ENCODE results near the gene BMPR1A. TPM values are rescaled to one million over a fixed set of nuclear protein-coding genes. Genes with fewer than 3 reads are reported as not detected.
A peak's percentile ranks its signal among the peaks of the same experiment; 100 is the strongest.

Gene BMPR1A
- total and polyA plus RNA-seq, 2 of the 13 experiments (the other 11 are each of a cell fraction or from before 2014, with no cell fraction given): 17.8 to 44.2 TPM

DNA sequence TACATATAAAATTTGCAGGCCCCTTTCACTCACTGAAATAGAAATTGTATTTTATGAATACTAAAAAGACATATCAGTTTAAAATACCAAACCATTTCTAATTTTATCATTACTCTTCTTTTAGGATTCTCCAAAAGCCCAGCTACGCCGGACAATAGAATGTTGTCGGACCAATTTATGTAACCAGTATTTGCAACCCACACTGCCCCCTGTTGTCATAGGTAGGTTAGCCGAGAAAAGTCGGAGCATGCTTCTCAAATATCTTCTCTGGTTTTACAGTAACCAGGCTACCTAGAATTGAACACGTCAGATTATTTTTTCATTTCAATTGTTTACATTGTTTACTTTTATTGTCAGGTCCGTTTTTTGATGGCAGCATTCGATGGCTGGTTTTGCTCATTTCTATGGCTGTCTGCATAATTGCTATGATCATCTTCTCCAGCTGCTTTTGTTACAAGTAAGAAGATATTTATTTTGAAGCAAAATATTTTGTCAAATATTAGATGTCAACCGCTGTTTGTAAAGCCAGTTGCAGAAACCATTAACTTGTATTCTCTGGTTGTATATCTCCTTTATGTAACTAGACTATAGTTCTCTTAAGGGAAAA lies 143.4 kb downstream of the BMPR1A start (continued):
- TF ChIP-seq SAFB2 (CRISPR knock-in tag; IDR thresholded peaks at IDR 0.05; ENCODE audit: borderline replicate concordance, low read depth) (no peak), ZNF503 (CRISPR knock-in tag; IDR thresholded peaks at IDR 0.05) (no peak), TCF7 (IDR thresholded peaks at IDR 0.05; ENCODE audit: low read depth) (no peak), ZNF24 (IDR thresholded peaks at IDR 0.05) (no peak), RAD21 (CRISPR knock-in tag; IDR thresholded peaks at IDR 0.05) (peak; percentile 53), ZKSCAN8 (CRISPR knock-in tag; IDR thresholded peaks at IDR 0.05; ENCODE audit: borderline replicate concordance) (no peak), ZNF326 (CRISPR knock-in tag; IDR thresholded peaks at IDR 0.05; ENCODE audit: borderline replicate concordance) (no peak), AHR (CRISPR knock-in tag; IDR thresholded peaks at IDR 0.05) (no peak), ZFP36L1 (CRISPR knock-in tag; IDR thresholded peaks at IDR 0.05) (no peak), CTCF (CRISPR knock-in tag; IDR thresholded peaks at IDR 0.05) (peak; percentile 75), SMC3 (IDR thresholded peaks at IDR 0.05; ENCODE audit: low read length) (peak; percentile 73), MEF2D (CRISPR knock-in tag; IDR thresholded peaks at IDR 0.05) (no peak), ZFAT (CRISPR knock-in tag; conservative IDR thresholded peaks at IDR 0.05) (no peak), ZNF83 (CRISPR knock-in tag; IDR thresholded peaks at IDR 0.05; ENCODE audit: borderline replicate concordance) (no peak), SP5 (CRISPR knock-in tag; IDR thresholded peaks at IDR 0.05; ENCODE audit: borderline replicate concordance, low read depth) (no peak), YY1 (IDR thresholded peaks at IDR 0.05; ENCODE audit: insufficient read depth, insufficient replicate concordance, low read depth, low read length) (no peak), ZNF879 (CRISPR knock-in tag; IDR thresholded peaks at IDR 0.05) (no peak), TRIM24 (CRISPR knock-in tag; IDR thresholded peaks at IDR 0.05) (no peak), PITX1 (CRISPR knock-in tag; IDR thresholded peaks at IDR 0.05) (no peak)
- TF ChIP-seq, protein P1, sequence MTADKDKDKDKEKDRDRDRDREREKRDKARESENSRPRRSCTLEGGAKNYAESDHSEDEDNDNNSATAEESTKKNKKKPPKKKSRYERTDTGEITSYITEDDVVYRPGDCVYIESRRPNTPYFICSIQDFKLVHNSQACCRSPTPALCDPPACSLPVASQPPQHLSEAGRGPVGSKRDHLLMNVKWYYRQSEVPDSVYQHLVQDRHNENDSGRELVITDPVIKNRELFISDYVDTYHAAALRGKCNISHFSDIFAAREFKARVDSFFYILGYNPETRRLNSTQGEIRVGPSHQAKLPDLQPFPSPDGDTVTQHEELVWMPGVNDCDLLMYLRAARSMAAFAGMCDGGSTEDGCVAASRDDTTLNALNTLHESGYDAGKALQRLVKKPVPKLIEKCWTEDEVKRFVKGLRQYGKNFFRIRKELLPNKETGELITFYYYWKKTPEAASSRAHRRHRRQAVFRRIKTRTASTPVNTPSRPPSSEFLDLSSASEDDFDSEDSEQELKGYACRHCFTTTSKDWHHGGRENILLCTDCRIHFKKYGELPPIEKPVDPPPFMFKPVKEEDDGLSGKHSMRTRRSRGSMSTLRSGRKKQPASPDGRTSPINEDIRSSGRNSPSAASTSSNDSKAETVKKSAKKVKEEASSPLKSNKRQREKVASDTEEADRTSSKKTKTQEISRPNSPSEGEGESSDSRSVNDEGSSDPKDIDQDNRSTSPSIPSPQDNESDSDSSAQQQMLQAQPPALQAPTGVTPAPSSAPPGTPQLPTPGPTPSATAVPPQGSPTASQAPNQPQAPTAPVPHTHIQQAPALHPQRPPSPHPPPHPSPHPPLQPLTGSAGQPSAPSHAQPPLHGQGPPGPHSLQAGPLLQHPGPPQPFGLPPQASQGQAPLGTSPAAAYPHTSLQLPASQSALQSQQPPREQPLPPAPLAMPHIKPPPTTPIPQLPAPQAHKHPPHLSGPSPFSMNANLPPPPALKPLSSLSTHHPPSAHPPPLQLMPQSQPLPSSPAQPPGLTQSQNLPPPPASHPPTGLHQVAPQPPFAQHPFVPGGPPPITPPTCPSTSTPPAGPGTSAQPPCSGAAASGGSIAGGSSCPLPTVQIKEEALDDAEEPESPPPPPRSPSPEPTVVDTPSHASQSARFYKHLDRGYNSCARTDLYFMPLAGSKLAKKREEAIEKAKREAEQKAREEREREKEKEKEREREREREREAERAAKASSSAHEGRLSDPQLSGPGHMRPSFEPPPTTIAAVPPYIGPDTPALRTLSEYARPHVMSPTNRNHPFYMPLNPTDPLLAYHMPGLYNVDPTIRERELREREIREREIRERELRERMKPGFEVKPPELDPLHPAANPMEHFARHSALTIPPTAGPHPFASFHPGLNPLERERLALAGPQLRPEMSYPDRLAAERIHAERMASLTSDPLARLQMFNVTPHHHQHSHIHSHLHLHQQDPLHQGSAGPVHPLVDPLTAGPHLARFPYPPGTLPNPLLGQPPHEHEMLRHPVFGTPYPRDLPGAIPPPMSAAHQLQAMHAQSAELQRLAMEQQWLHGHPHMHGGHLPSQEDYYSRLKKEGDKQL (CRISPR knock-in tag; IDR thresholded peaks at IDR 0.05; ENCODE audit: low read depth): no peak
- TF ChIP-seq, protein P2, sequence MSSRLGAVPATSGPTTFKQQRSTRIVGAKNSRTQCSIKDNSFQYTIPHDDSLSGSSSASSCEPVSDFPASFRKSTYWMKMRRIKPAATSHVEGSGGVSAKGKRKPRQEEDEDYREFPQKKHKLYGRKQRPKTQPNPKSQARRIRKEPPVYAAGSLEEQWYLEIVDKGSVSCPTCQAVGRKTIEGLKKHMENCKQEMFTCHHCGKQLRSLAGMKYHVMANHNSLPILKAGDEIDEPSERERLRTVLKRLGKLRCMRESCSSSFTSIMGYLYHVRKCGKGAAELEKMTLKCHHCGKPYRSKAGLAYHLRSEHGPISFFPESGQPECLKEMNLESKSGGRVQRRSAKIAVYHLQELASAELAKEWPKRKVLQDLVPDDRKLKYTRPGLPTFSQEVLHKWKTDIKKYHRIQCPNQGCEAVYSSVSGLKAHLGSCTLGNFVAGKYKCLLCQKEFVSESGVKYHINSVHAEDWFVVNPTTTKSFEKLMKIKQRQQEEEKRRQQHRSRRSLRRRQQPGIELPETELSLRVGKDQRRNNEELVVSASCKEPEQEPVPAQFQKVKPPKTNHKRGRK (CRISPR knock-in tag; IDR thresholded peaks at IDR 0.05): no peak

All from HepG2 (cell line).